CD14-positive monocyte (primary cell): ENCODE measurements around the gene MEGF8. TPM values are rescaled to one million over a fixed set of nuclear protein-coding genes. Genes with fewer than 3 reads are reported as not detected.

Experiments used
- DNase-seq, 3 donors: peaks; one replicate each; pipeline ENCODE4 v3.0.0-alpha.2; 2011 to 2022
- H2AFZ ChIP-seq: 2 replicates; pipeline ENCODE4 v1.6.0; 2012; ENCODE audit warnings: mild to moderate bottlenecking, low read depth, low read length, inconsistent platforms; ENCODE audit not compliant: insufficient read depth, poor library complexity, severe bottlenecking
- H3K27ac ChIP-seq, 2 donors: 1 replicate in 1 of 2; 2 replicates in 1 of 2; pipeline ENCODE4 v1.5.1; 2012 to 2013; ENCODE audit warnings: low read length in 2 of 2, control low read depth in 1 of 2, inconsistent platforms in 1 of 2, low read depth in 1 of 2, mild to moderate bottlenecking in 1 of 2
- H3K27me3 ChIP-seq, 2 donors: one replicate each; pipeline versions ENCODE4 v1.6.0 to v1.6.1; 2011 to 2013; ENCODE audit warnings: low read length in 2 of 2; ENCODE audit not compliant: control insufficient read depth in 2 of 2, insufficient read depth in 2 of 2
- H3K36me3 ChIP-seq, 2 donors: replicated peaks in 1 of 2; 1 replicate in 1 of 2; 2 replicates in 1 of 2; pipeline versions ENCODE4 v1.5.1 to v1.6.1; 2012 to 2013; ENCODE audit warnings: low read length in 2 of 2, control low read depth in 1 of 2, inconsistent platforms in 1 of 2, mild to moderate bottlenecking in 1 of 2; ENCODE audit not compliant: insufficient read depth in 2 of 2, control insufficient read depth in 1 of 2
- H3K4me1 ChIP-seq, 2 donors: 1 replicate in 1 of 2; 2 replicates in 1 of 2; pipeline versions ENCODE4 v1.5.1 to v1.6.1; 2012 to 2013; ENCODE audit warnings: low read length in 2 of 2, control low read depth in 1 of 2, inconsistent platforms in 1 of 2, mild to moderate bottlenecking in 1 of 2, moderate library complexity in 1 of 2; ENCODE audit not compliant: insufficient read depth in 2 of 2, control insufficient read depth in 1 of 2
- H3K4me2 ChIP-seq: replicated peaks from 2 replicates; pipeline ENCODE3; 2012; ENCODE audit warnings: low read length, moderate library complexity, mild to moderate bottlenecking; ENCODE audit not compliant: poor library complexity, severe bottlenecking; ENCODE audit errors: extremely low read depth
- H3K4me3 ChIP-seq, 3 experiments: fragments of 200-600 bp in 1 of 3; sonication (generic) in 1 of 3; replicated peaks in 1 of 3; 1 replicate in 2 of 3; 2 replicates in 1 of 3; pipeline ENCODE4 v1.5.1; 2011 to 2013; ENCODE audit warnings: low read length in 3 of 3, mild to moderate bottlenecking in 3 of 3, control low read depth in 2 of 3, low read depth in 2 of 3, inconsistent platforms in 1 of 3, moderate library complexity in 1 of 3
- H3K79me2 ChIP-seq: 2 replicates; pipeline ENCODE4 v1.6.0; 2012; ENCODE audit warnings: mild to moderate bottlenecking, control low read depth, inconsistent platforms, low read length, moderate library complexity; ENCODE audit not compliant: insufficient read depth
- H3K9ac ChIP-seq: 2 replicates; pipeline ENCODE4 v1.6.0; 2017; ENCODE audit warnings: low read length, mild to moderate bottlenecking; ENCODE audit not compliant: insufficient read depth, poor library complexity, severe bottlenecking
- H3K9me3 ChIP-seq, 2 donors: replicated peaks in 1 of 2; 1 replicate in 1 of 2; 2 replicates in 1 of 2; pipeline versions ENCODE4 v1.5.1 to v1.6.1; 2012 to 2013; ENCODE audit warnings: low read length in 2 of 2, control low read depth in 1 of 2; ENCODE audit not compliant: control insufficient read depth in 1 of 2, insufficient read depth in 1 of 2
- H4K20me1 ChIP-seq: 2 replicates; pipeline ENCODE4 v1.6.0; 2012; ENCODE audit warnings: mild to moderate bottlenecking, low read length, control low read depth, moderate library complexity; ENCODE audit not compliant: insufficient read depth
- H3K27ac Mint-ChIP-seq, 7 donors: one replicate each; pipeline ENCODE4 v1.8.0; 2020; ENCODE audit warnings: mild to moderate bottlenecking in 7 of 7, mixed read lengths in 7 of 7, moderate library complexity in 6 of 7, inconsistent platforms in 2 of 7
- H3K27me3 Mint-ChIP-seq, 3 donors: one replicate each; pipeline ENCODE4 v1.8.0; 2021 to 2022; ENCODE audit warnings: low read depth in 3 of 3, mild to moderate bottlenecking in 3 of 3, mixed read lengths in 3 of 3, moderate library complexity in 3 of 3, inconsistent platforms in 1 of 3
- H3K36me3 Mint-ChIP-seq, 2 donors: one replicate each; pipeline ENCODE4 v1.8.0; 2020; ENCODE audit warnings: mixed read lengths in 2 of 2, inconsistent platforms in 1 of 2, mild to moderate bottlenecking in 1 of 2
- H3K4me1 Mint-ChIP-seq: one replicate; pipeline ENCODE4 v1.8.0; 2020; ENCODE audit warnings: mild to moderate bottlenecking, mixed read lengths
- H3K4me3 Mint-ChIP-seq, 2 donors: one replicate each; pipeline ENCODE4 v1.8.0; 2020; ENCODE audit warnings: mild to moderate bottlenecking in 2 of 2, mixed read lengths in 2 of 2, moderate library complexity in 1 of 2
- H3K9me3 Mint-ChIP-seq, 7 donors: one replicate each; pipeline ENCODE4 v1.8.0; 2020 to 2022; ENCODE audit warnings: mixed read lengths in 7 of 7, mild to moderate bottlenecking in 6 of 7, moderate library complexity in 6 of 7, inconsistent platforms in 2 of 7
- WGBS: methylation state at CpG from one replicate; pipeline ENCODE4 v1.1.5; 2013; ENCODE audit warnings: missing lambda C conversion rate; ENCODE audit not compliant: insufficient coverage; 5-methylcytosine and 5-hydroxymethylcytosine counted together
- intact Hi-C, 2 donors: fragments of 100-400 bp; cut with micrococcal nuclease; formaldehyde crosslinking; loops; one replicate each; pipeline versions ENCODE4 v1.15.0 to v1.15.1; 2023
- polyA plus RNA-seq, 3 donors: library from polyadenylated mRNA; depleted of rRNA in 1 of 3; unstranded in 2 of 3; stranded (reverse) in 1 of 3; fragments of 300-500 nt in 2 of 3; fragments of >200 nt in 1 of 3; fragmentation: Illumina TruSeq in 2 of 3; gene quantifications; 1 replicate in 2 of 3; 2 replicates in 1 of 3; pipeline ENCODE4 v1.2.3, GENCODE V29; 2012 to 2021
- TF ChIP-seq, protein P1 (sequence below): fragments of 200-600 bp; IDR thresholded peaks from one replicate; pipeline ENCODE4 v1.8.0; 2022; ENCODE audit warnings: antibody characterized with exemption, mild to moderate bottlenecking

Gene MEGF8
- polyA plus RNA-seq, 3 donors, result 0.15 to 2.7 (median 0.27) TPM

DNA sequence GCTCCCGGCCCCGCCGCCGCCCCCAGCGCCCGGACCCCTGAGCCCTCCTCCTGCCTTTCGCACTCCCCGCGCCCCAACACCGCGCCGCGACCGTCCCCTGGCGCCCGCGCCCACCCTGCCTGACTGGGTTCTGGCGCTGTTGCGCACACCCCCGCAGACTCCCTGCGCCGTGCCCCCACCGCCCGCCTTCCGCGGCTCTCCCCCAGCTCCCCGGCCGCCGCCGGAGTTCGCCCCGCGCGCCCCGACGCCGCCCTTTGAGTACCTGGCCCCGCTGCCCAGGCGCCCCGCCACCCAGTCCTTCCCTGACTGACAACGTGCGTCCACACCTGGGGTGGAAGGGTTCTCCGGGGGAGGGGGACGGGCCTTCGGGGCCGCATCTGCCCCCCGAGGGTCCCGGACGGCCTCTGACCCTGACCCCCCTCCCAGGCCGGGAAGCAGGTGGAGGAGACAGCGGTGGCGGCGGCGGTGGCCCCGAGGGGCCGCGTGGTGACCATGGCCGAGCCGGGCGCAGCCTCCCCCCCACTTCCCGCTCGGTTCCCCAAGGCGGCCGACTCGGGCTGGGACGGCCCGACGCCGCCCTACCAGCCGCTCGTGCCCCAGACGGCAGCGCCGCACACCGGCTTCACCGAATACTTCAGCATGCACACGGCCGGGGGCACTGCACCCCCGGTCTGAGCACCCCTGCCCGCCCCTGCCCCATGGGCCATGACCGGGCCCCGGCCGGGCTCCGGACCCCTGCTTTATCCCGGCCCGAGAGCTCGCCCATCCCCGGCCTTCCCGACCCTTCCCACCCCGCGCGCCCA, 1.4 kb upstream of the MEGF8 start:
- Mint-ChIP-seq H3K36me3 (peaks cover 4 to 8% of the 10 kb centered on the region in 2 donors), H3K4me1 (peaks cover 25% of the 10 kb centered on the region), H3K4me3 (peak overlapping the region; percentile 43 to 93), H3K9me3 (peaks cover 0 to 11% (median 8%) of the 10 kb centered on the region in 7 donors), H3K27me3 (peaks cover 41 to 55% (median 51%) of the 10 kb centered on the region in 3 donors), H3K27ac (no peak overlapping the region)
- Histone ChIP-seq H3K79me2 (peaks cover 9% of the 10 kb centered on the region), H3K36me3 (no peaks in the 10 kb centered on the region), H3K27me3 (peaks cover 24 to 34% of the 10 kb centered on the region in 2 donors), H3K9me3 (peaks cover 0 to 7% of the 10 kb centered on the region in 2 donors), H2AFZ (peak overlapping the region; percentile 99), H3K4me3 (peak overlapping the region in 1 of 3 experiments; percentile 96), H3K27ac (no peak overlapping the region), H3K4me2 (peak overlapping the region; percentile 91), H4K20me1 (no peaks in the 10 kb centered on the region), H3K9ac (no peak overlapping the region), H3K4me1 (peaks cover 14 to 27% of the 10 kb centered on the region in 2 donors)
- WGBS, result 3% methylated on average over 74 of the region's 92 CpGs
- intact Hi-C loops, result loop anchor here (2.0 to 10.0 kb wide), 2 partner anchors 73 to 189 kb away; partner anchors contain the start of gene POU2F2 (in 1 of the 2)
- peak in 2 of 3 donors; percentile 27 to 34 for DNase-seq
- TF ChIP-seq, protein P1, sequence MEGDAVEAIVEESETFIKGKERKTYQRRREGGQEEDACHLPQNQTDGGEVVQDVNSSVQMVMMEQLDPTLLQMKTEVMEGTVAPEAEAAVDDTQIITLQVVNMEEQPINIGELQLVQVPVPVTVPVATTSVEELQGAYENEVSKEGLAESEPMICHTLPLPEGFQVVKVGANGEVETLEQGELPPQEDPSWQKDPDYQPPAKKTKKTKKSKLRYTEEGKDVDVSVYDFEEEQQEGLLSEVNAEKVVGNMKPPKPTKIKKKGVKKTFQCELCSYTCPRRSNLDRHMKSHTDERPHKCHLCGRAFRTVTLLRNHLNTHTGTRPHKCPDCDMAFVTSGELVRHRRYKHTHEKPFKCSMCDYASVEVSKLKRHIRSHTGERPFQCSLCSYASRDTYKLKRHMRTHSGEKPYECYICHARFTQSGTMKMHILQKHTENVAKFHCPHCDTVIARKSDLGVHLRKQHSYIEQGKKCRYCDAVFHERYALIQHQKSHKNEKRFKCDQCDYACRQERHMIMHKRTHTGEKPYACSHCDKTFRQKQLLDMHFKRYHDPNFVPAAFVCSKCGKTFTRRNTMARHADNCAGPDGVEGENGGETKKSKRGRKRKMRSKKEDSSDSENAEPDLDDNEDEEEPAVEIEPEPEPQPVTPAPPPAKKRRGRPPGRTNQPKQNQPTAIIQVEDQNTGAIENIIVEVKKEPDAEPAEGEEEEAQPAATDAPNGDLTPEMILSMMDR, result no peak

- H3K27ac ChIP-seq, result no peak overlapping the region
Observed at GRCh38 chr19:42324655-42325307, 654 bp upstream of the MEGF8 start.

More at GRCh38 chr19:42324655-42325307, 654 bp upstream of the MEGF8 start:
- Mint-ChIP-seq H3K4me3 (peak overlapping the region; percentile 84 to 93), H3K36me3 (peaks cover 4 to 8% of the 10 kb centered on the region in 2 donors), H3K4me1 (peaks cover 27% of the 10 kb centered on the region), H3K9me3 (peaks cover 0 to 11% (median 8%) of the 10 kb centered on the region in 7 donors), H3K27ac (peak overlapping the region in 4 of 7 donors; percentile 42 to 66 (median 49)), H3K27me3 (peaks cover 39 to 51% (median 50%) of the 10 kb centered on the region in 3 donors)
- peaks cover 0 to 7% of the 10 kb centered on the region in 2 donors for H3K9me3 ChIP-seq
- no peaks in the 10 kb centered on the region for H4K20me1 ChIP-seq
- peak overlapping the region; percentile 99 for H2AFZ ChIP-seq
- H3K36me3 ChIP-seq, result no peaks in the 10 kb centered on the region
- TF ChIP-seq, protein P1, result peak; percentile 80
- H3K4me2 ChIP-seq, result peak overlapping the region; percentile 91
- H3K4me1 ChIP-seq, result peaks cover 14 to 27% of the 10 kb centered on the region in 2 donors
- WGBS, result 3% methylated on average over 28 of the region's 38 CpGs
- intact Hi-C loops, result loop anchor here (1.0 to 10.0 kb wide), 4 partner anchors 72 to 217 kb away; partner anchors contain the start of gene POU2F2 (in 1 of the 2)
- H3K79me2 ChIP-seq, result peaks cover 9% of the 10 kb centered on the region
- no peak overlapping the region for H3K9ac ChIP-seq
- DNase-seq, result no peak
- H3K4me3 ChIP-seq, result peak overlapping the region in 1 of 3 experiments; percentile 96
- H3K27me3 ChIP-seq, result peaks cover 24 to 34% of the 10 kb centered on the region in 2 donors
